Glutamatergic neuron (in vitro differentiated cells): ENCODE results near the gene UMODL1. TPM values are rescaled to one million over a fixed set of nuclear protein-coding genes. Genes with fewer than 3 reads are reported as not detected.

Experiments
- DNase-seq: peaks from one replicate; pipeline ENCODE4 v3.0.0; 2022
- H3K27ac Mint-ChIP-seq: one replicate; pipeline ENCODE4 v1.8.0; 2020; ENCODE audit warnings: mild to moderate bottlenecking, mixed read lengths, inconsistent platforms; ENCODE audit not compliant: unreplicated experiment
- H3K27me3 Mint-ChIP-seq: one replicate; pipeline ENCODE4 v1.8.0; 2020; ENCODE audit warnings: mild to moderate bottlenecking, moderate library complexity, mixed read lengths, inconsistent platforms; ENCODE audit not compliant: unreplicated experiment
- H3K36me3 Mint-ChIP-seq: one replicate; pipeline ENCODE4 v1.8.0; 2020; ENCODE audit warnings: mild to moderate bottlenecking, mixed read lengths, inconsistent platforms; ENCODE audit not compliant: unreplicated experiment
- H3K4me1 Mint-ChIP-seq: one replicate; pipeline ENCODE4 v1.8.0; 2020; ENCODE audit warnings: mild to moderate bottlenecking, low read depth, mixed read lengths, inconsistent platforms; ENCODE audit not compliant: unreplicated experiment
- H3K4me3 Mint-ChIP-seq: one replicate; pipeline ENCODE4 v1.8.0; 2020; ENCODE audit warnings: mild to moderate bottlenecking, mixed read lengths, inconsistent platforms; ENCODE audit not compliant: unreplicated experiment
- H3K9me3 Mint-ChIP-seq: one replicate; pipeline ENCODE4 v1.8.0; 2020; ENCODE audit warnings: mild to moderate bottlenecking, moderate library complexity, mixed read lengths, inconsistent platforms; ENCODE audit not compliant: unreplicated experiment
- CTCF ChIP-seq: fragments of 200-600 bp; sonication (generic); IDR thresholded peaks from one replicate; pipeline ENCODE4 v1.5.0; 2021; ENCODE audit not compliant: partially characterized antibody, unreplicated experiment
- total RNA-seq: library from RNA; stranded (reverse); fragmentation: NEBNext Ultra II Directional; extraction: Animal tissue kit (Norgen Biotek cat#: 25700); gene quantifications from one replicate; pipeline ENCODE4 v1.2.1, GENCODE V29; 2021; ENCODE audit not compliant: unreplicated experiment

The UMODL1 gene
- total RNA-seq, 1 donor from 2014 or later: not detected

DNA sequence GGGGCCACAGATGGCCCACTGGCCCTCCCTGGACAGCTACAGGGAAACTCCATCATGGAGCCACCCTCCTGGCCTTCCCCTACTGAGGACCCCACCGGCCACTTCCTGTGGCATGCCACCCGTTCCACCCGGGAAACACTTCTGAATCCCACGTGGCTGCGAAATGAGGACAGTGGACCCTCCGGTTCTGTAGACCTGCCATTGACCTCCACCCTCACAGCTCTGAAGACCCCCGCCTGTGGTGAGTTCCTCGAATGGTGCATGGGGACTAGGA is 40.3 kb downstream of the UMODL1 start:
- no peak overlapping the region for H3K4me3 Mint-ChIP-seq
- H3K27ac Mint-ChIP-seq: no peak overlapping the region
- no peak for DNase-seq
- peaks cover 6% of the 10 kb centered on the region for H3K9me3 Mint-ChIP-seq
- peaks cover 10% of the 10 kb centered on the region for H3K4me1 Mint-ChIP-seq
- no peaks in the 10 kb centered on the region for H3K36me3 Mint-ChIP-seq
- no peak for TF ChIP-seq CTCF
- H3K27me3 Mint-ChIP-seq: peaks cover 10% of the 10 kb centered on the region

GRCh38 chr21:42111811-42112210 is 40.7 kb downstream of the UMODL1 start:
- peaks cover 6% of the 10 kb centered on the region for H3K9me3 Mint-ChIP-seq
- H3K4me3 Mint-ChIP-seq: no peak overlapping the region
- no peak for DNase-seq
- no peak for TF ChIP-seq CTCF
- no peak overlapping the region for H3K27ac Mint-ChIP-seq
- peaks cover 10% of the 10 kb centered on the region for H3K27me3 Mint-ChIP-seq
- peaks cover 10% of the 10 kb centered on the region for H3K4me1 Mint-ChIP-seq
- H3K36me3 Mint-ChIP-seq: no peaks in the 10 kb centered on the region

- H3K36me3 Mint-ChIP-seq: no peaks in the 10 kb centered on the region
Observed at GRCh38 chr21:42112238-42112637, 41.1 kb downstream of the UMODL1 start.

GRCh38 chr21:42112857-42113256 is 41.7 kb downstream of the UMODL1 start:
- H3K27me3 Mint-ChIP-seq: peaks cover 10% of the 10 kb centered on the region
- H3K36me3 Mint-ChIP-seq: no peaks in the 10 kb centered on the region
- peak overlapping the region; percentile 29 for H3K27ac Mint-ChIP-seq
- DNase-seq: no peak
- H3K4me3 Mint-ChIP-seq: no peak overlapping the region
- H3K9me3 Mint-ChIP-seq: peaks cover 6% of the 10 kb centered on the region
- H3K4me1 Mint-ChIP-seq: peaks cover 15% of the 10 kb centered on the region
- TF ChIP-seq CTCF: no peak

More at GRCh38 chr21:42112238-42112637, 41.1 kb downstream of the UMODL1 start:
- no peak for DNase-seq
- no peak for TF ChIP-seq CTCF
- peaks cover 13% of the 10 kb centered on the region for H3K4me1 Mint-ChIP-seq
- H3K9me3 Mint-ChIP-seq: peaks cover 6% of the 10 kb centered on the region
- peak overlapping the region; percentile 29 for H3K27ac Mint-ChIP-seq
- H3K27me3 Mint-ChIP-seq: peaks cover 10% of the 10 kb centered on the region
- no peak overlapping the region for H3K4me3 Mint-ChIP-seq

DNA sequence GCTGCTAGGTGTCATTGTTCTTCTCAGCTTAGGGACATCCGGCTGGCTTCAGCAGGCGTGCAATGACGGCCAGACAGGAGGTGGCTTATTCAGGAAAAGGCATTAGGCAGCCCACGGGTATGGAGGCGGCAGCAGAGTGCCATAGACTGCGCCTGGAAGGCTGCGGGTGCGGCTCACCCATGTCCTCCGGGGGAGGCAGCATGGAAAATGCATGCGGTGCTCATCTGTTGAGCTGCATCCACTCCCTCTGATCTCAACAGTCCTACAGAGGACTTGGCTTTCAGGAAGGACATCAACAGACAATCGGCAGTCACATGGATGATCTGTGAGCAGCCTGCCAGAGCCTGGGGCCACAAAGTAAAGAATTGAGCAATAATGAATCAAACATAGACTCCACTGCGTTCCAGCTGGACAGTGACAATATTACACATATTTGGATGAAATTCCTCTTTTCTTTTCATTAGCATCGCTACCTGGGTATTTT is 42.9 kb downstream of the UMODL1 start:
- no peak for TF ChIP-seq CTCF
- DNase-seq: no peak
- H3K27me3 Mint-ChIP-seq: peaks cover 10% of the 10 kb centered on the region
- no peak overlapping the region for H3K4me3 Mint-ChIP-seq
- H3K4me1 Mint-ChIP-seq: peaks cover 15% of the 10 kb centered on the region
- no peaks in the 10 kb centered on the region for H3K36me3 Mint-ChIP-seq
- peaks cover 6% of the 10 kb centered on the region for H3K9me3 Mint-ChIP-seq
- H3K27ac Mint-ChIP-seq: no peak overlapping the region
